Measurements from ENCODE around the gene POU4F1.

GRCh38 chr13:78593129-78593528 lies 10.2 kb downstream of the POU4F1 start:
- TF ChIP-seq POLR2A (IDR thresholded peaks at IDR 0.05) (no peak), CTCF (IDR thresholded peaks at IDR 0.05) (no peak), EP300 (IDR thresholded peaks at IDR 0.05) (no peak), POLR2AphosphoS5 (IDR thresholded peaks at IDR 0.05) (no peak)
